NCI-H345 (cell line): Measurements from ENCODE around the gene AKR1B1.

Experiments
- DNase-seq: peaks from one replicate; lab custom pipeline; 2025; lab: John Stamatoyannopoulos, UW

Gene AKR1B1

DNA sequence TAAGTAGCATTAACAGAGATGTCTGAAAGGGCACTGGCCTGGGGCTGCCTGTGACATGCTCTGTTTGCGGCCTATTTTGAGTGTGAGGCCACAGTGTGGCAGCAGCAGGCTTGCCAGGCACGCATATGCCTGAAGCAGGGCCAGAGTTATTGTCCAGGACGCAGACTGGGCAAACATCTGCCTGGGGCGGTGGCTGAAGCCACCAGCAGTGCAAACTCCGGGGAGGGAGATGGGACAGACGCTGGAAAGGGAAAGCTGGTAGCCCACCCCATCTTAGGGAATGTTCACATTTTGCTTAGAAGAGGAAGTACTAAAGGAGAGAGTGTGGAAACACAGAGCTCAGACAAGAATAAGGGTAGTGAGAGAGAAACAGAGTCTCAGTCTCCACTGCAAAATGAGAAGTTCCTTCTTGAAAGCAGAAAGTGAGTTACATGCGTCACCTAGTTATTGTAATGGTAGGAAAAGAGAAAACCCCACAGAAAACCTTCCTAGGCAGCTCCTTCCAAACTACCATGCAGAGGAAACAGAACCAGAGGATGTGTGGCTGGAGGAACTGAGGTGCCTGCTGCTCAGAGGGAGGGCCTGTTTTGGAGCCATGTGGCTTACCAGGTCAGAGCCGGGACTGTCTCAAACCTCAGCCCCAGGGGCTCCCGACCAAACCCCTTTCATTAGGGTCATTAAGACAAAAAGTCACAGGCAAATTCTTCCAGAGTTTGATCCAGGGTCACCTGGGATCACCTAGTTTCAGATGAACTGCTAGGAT is 14.5 kb downstream of the AKR1B1 start:
- DNase-seq = no peak

DNA sequence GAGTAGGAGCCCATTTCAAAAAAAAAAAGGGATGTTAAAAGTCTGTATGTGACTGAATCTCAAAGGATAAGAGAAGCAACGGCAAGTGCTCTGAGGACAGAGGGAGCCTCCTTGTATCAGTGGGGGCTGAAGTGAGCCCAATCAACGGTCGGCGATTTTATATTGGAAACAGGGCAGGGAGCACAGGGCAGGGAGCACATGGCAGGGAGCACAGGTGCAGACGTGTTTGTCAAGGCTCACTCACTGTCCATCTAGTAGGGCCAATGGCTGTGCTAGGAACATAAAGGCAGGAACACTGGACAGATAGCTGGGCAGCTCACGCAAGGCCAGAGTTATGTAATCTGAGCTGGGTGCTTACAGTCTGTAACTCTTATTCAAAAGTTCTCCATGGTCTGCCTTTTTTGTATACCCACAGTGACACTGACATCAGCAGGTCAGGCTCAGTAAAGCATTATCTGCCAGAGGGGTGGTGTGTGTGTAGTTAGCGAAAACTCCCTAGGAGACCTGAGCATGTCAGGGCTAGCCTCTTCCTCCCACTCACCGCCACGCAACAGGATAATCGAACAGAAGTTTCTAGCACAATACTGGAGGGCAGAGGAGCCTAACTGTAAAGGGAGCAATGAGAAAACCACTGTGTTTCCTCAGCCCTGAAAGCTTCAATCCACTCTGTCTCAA is 15.4 kb downstream of the AKR1B1 start:
- DNase-seq = no peak

DNA sequence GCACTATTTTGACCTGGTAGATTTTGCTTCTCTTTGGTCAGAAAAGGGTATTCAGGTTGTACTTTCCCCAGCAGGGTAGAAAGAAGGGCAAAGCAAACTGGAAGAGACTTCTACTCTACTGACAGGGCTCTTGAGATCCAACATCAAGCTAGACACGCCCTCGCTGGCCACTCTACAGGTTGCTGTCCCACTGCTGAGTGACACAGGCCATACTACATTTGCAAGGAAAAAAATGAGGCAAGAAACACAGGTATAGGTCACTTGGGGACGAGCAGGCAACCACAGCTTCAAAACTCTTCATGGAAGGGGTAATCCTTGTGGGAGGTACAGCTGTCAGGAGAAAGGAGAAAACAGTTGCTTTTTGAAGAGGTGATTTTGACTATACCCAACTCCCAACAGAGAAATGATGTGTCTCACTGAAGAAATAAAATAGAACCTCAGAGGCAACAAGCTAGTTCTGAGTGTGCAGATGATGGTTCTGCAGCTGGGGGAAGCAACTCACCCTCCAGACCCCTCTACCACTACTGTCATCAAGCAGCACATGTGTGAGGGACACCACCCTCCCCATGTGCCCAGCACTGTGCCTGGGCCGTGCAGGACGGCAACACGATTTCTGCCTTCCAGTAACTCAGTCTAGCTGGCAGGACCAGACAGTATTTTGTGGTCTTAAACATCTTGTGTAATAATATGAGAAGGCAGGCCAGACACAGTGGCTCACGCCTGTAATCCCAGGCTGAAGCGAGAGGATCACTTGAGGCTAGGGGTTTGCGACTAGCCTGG is 16.3 kb downstream of the AKR1B1 start:
- DNase-seq = no peak

DNA sequence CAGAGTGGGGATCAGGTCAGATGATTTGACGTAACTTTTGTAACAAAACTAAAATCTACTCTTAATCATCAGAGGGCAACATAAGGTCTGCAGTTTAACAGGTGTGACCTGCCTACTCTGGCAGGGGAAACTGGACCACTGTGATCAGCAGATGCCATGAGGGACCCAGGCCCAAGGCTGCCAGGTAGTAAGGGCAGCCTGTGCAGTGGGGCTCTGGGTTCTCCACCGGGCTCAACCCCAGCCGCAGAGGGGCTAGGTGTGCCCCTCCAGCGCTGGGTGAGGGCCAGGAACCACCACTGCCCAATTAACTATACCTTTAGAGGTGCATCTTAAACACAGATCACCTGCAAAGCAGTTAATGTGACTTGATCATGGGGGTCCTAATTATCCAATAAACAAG is 17.6 kb downstream of the AKR1B1 start:
- DNase-seq = no peak

DNA sequence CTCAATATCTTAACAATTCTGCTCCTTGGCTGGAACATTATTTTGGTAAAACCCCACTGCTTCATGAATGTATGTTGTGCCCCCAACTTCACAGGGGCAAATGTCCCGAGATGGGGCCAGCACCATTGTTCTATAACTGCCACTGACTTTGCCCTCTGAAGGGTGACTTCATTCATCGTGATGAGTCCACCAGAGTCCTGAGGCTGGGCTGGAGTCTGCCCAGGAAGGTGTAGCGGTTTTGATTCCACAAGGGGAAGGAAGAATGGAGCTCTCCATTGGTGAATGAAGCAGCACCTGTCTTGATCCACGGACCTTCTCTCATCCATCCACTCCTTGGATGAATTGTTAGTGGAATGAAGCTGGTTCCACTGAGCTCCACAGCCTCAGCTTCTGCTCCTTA is 18.4 kb downstream of the AKR1B1 start:
- no peak for DNase-seq

DNA sequence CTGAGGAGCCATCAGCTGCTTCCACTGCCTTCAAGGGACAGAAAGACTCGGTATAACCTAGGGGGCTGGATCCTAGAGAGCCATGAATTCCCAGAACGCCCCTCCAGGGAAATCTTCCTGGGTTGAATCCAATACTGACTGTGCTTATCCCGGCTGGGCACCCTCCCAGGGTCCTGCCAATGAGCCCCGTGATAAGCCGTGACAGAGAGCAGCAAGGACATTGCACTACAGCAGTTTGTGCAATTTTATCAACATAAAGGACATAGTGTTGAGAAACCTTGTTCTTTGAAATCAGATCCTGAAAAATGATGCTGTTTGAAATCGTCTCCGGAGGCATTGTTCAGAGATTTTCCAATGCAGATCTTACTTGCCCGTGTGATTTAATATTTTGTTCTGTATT is 18.8 kb downstream of the AKR1B1 start:
- no peak for DNase-seq

DNA sequence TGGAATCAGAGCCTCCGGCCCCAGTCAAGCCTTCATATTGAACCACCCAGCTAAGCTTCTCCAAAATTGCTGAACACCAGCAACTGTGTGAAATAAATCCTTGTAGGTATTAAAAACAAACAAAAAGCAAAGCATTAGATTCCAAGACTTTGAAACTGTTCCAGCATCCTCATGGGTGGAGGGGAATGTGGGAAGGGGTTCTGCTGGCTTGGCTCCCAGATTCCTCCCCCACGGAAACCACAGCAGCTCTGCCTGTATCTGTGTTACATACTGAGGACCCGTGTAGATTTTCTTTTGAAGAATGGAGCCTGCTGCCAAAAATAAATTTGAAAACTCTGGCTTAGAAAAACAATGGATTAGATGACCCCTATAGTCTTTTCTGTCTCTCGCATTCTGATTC is 20.0 kb downstream of the AKR1B1 start:
- no peak for DNase-seq

DNA sequence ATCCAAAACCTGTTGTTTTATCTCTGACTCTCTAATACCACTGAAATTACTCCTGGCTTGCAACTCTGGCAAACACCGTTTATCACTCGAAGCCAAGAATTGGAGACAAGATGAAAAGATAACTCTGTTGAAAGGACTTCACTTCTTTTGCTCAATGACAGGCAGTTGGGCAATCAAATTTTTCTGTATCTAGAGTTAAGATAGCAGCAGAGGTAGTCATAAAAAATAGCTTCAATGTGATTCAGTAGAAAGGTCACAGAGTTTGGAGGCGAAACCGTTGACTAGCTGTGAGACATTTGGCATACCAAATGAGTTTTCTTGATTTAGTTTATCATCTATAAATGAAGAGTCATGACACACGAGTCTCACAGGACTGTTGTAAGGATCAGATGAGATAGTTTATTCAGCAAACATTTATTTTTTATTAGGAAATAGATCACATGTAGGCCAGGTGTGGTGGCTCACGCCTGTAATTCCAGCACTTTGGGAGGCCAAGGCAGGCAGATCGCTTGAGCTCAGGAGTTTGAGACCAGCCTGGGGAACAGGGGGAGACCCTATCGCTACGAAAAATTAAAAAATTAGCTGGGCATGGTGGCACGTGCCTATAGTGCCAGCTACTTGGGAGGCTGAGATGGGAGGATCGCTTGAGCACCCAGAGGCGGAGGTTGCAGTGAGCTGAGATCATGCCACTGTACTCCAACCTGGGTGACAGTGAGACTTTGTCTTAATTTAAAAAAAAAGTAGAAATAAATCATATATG is 23.6 kb downstream of the AKR1B1 start:
- no peak for DNase-seq

DNA sequence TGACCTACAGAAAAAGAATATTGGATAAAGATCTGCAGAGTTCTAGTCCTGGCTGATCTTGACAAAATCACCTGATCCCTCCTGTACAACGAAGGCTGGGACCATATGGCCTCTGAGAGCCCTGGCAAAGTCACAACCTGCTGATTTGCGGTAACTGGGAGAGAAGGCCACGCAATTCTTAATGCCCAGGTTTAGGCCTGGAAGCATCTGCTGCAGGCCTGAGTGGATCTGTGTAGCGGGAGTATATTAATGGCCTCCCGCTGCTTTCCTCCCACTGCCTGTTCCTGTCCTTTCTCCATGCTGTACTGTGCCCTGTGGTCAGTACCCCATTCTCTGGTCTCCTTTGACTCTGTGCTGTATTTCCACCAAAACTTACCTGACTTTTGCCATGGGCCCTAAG is 24.2 kb downstream of the AKR1B1 start:
- DNase-seq = no peak

DNA sequence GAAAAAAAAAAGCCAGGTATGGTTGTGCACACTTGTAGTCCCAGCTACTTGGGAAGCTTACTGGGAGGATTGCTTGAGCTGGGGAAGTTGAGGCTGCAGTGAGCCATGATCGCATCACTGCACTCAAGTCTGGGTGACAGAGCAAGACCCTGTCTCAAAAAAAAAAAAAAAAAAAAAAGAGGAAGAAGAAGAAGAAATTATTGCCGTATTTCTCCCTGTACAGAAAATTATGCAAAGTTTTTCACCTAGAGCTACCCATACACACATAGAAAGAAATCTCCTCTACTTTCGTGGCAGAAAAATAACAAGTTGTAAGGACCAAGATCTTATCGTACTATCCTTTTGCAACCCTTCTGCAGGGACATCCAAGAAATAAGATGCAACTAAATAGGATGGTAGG is 25.5 kb downstream of the AKR1B1 start:
- DNase-seq = no peak

DNA sequence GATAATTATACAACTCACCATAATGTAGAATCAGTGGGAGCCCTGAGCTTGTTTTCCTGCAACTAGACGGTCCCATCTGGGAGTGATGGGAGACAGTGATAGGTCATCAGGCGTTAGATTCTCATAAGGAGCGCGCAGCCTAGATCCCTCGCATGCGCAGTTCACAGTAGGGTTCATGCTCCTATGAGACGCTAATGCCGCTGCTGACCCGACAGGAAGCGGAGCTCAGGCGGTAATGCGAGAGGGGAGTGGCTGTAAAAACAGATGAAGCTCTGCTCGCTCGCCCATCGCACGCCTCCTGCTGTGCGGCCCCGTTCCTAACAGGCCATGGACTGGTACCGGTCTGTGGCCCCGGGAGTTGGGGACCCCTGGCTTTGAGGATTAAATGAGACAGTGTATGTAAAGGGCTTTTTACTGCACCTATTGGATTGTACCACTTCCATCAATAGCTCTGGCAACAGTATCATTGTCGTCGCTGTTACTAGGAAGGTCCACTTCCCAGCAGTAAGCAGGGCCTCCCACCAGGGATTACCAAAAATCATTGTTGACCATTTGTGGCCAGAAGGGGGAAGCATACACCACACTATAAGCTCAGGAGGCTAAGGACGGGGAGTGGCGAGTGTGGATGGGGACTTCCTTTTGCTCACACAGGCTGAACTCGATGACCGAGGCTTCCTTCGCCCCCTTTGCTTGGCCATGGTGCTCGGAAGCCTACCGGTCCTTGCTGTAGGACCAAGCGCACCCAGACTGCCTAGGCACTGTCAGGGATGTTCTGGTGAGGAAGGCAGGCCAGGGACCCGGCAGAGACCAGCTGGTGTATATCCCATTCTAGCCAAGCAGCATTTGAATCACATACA is 26.4 kb downstream of the AKR1B1 start:
- DNase-seq = peak; percentile 88

DNA sequence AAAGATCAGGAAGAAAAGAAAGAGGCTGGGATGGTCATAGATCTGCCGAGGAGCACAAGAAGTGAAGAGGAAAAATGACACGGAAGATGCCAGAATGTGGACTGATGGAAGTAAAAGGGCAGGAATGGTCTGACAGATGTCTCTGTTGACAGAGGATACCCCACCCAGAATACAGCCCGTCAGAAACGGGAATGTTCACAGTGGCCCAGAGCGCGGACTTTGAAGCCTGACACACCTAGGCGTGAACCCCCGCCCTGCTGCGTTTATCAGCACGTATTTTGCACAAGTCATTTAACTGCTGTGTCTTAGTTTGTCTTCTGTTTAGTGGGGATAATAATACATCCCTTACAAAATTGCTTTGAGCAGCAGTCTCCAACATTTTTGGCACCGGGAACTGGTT is 27.1 kb downstream of the AKR1B1 start:
- DNase-seq = no peak

DNA sequence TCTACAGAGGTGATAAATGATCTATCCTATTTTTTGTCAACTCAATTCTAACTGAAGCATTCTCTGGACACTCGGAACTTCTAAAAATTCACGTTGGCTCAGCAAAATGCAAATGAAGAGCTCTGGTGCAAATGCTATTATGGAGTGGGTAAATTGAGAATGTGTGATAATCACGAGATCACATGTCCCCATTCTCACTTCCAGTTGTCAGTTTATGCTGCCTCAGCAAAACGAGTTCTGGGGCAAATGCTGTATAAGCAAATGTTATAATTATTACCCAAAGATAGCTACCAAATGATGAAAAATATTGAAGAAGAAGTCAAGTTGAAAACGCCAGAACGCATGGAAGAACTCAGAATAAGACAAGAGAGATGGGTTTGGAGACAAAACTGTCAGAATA is 29.4 kb downstream of the AKR1B1 start:
- no peak for DNase-seq

DNA sequence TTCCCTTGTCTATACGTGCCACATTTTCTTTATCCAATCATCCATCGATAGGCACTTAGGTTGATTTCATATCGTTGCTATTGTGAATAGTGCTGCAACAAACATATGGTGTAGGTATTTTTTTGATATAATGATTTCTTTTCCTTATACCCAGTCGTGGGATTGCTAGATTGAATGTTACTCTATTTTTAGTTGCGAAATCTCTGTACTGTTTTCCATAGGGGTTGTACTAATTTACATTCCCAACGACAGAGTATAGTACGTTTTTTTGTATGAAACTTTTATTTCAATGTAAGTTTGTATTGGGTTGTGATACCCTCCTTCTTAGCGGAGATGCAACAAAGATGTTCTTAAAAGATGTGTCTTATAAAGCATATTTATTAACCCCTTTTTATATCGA is 30.0 kb downstream of the AKR1B1 start:
- no peak for DNase-seq

DNA sequence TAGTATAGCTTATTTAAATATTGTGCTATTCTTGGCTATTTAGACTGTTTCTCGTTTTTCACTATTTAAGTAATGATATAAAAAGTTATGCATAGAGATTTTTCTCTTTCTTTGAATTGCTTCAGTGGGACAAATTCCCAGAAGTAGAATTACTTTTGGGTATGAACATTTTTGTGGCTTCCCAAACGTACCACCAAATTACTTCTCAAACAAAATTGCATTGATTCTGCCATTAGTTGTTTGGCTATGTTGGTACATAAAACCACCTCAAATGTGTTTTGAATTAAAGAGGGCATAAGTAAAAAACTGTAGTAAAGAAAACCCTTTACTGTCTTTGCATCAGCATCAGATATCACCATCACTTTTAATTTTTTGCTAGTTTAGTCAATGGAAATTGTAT is 31.0 kb downstream of the AKR1B1 start:
- no peak for DNase-seq

DNA sequence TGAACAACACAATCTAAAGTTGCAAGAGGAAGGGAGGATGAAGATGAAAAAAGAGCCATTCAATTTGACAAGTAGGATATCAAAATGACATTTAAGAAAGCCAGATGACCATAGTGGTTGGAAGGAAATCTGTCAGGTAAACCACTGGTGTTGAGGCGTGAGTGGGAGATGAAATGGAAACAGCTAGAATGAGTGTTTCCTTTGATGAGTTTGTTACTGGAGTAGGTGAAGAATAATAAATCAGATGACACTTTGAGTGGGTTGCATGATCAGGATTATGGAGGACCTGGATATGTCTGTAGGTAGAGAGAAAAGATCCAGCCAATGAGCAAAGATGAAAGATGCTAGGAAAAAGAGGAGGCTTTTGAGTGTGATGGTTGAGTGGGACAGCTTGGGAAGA is 33.1 kb downstream of the AKR1B1 start:
- no peak for DNase-seq

DNA sequence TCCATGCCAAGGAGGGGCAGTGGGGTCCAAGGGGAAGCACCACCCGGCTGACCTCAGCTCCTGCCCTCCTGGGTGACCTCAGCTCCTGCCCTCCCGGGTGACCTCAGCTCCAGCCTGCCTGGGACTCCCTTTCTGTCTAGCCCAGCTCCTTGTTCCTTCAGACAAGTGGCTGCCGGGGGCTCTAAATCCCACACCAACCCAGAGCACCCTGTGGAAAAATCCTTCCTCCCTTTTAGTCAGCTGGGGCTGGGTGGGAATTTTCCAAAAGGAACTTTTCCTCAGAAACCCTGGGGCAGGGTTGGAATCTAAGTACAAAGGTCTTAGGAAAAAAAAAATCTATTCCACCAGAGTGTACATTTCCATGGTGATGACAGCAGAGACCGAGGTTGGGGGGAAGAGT is 36.3 kb downstream of the AKR1B1 start:
- DNase-seq = no peak

DNA sequence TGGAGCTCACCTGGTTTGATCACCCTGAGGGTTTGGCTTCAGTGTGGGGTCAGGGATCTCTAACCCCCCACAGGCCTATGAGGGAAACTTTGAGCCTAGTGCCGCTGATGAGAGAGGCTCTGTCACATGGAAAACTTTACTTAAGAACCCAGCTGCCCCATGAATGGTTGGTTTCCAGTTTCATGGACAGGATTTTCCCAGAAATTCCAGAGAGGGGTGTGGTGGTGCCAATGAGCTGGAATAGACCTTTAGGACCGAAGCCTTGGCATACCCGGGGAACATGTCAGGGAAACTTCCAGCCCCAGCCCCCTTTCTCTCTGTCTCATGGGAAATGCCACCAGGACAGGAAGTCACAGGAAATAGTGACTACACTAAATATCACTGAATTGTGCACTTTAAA is 36.9 kb downstream of the AKR1B1 start:
- DNase-seq = no peak

DNA sequence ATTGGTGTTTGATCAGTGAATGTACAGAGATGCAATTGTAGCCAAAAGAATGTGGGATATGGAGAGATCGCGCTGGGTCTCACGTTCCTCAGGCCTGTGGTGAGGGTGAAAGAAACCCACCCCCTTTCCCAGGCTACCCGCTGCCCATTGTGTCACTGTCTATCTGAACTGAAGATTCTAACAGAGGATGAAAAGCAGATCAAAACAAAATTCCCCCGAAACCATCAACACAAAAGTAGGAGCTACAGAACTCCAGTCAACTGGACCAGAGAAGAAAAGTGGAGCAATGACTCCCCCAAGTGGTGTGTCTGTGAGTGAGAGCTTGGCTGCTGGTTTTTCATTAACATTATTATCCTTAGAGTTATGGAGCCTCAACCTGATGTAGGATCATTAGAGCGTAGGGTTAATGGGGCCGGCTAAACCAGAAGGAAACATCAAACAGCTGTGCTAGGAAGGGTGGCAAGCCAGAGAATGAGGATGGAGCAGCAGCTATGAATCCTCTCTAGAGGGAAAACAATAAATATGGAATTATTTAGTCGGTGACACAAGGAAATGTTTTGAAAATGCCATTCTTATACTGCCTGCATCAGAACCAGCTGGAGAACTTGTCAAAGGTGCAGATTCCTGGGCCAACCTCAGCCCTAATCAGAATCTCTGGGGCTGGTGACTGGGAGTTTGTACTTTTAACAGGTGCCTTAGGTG is 38.3 kb downstream of the AKR1B1 start:
- peak; percentile 34 for DNase-seq

DNA sequence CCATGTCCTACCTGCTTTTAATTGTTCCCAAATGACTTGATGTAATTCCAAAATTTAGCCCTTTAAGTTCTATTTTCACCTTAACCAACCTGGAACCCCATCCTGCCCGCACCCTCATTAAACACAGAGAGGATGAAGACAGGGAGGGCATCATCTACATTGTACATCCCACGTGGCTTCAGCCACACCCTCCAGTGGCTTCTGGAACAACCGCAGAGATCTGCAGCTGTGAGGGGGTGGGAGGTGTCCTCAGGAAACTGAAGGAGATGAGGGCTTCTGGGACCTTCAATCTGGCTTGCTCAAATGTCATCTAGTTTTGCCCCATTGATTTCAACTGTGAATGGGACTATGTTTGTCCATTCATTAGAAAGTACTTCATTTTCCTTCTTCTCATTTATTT is 39.0 kb downstream of the AKR1B1 start:
- no peak for DNase-seq

DNA sequence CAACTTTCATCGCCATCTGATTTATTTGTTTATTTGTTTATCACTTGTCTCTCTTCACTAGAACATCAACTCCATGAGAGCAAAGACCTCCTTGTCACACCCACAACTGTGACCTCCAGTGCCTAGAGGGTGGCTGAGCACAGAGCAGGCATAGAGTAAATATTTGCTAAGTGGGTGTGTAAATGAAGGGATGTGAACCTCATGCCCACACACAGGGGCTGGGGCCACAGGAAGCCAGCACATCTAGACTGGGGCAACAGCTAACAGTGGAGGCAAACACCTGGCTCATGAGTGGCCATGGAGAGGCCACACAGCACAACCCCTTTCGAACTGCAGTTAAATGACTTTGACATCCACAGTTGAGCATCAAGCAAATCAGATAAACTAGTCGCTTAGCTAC is 39.8 kb downstream of the AKR1B1 start:
- DNase-seq = no peak
